B cell (primary cell): ENCODE results near the gene ADCY7.

Source experiments
- CTCF ChIP-seq: fragments of 200-600 bp; IDR thresholded peaks from one replicate; pipeline ENCODE4 v1.8.0; 2022; ENCODE audit warnings: antibody characterized with exemption, mild to moderate bottlenecking
- EZH2 ChIP-seq: IDR thresholded peaks from 2 replicates; pipeline ENCODE4 v1.6.1; 2012; ENCODE audit warnings: borderline replicate concordance, low read depth, mild to moderate bottlenecking, moderate library complexity, low read length; ENCODE audit not compliant: insufficient read depth, poor library complexity, severe bottlenecking

GRCh38 chr16:50303041-50303604, 36.8 kb downstream of the ADCY7 start:
- TF ChIP-seq CTCF (no peak), EZH2 (no peak)
